H9 (cell line): Measurements from ENCODE around the gene PHTF1. TPM values are rescaled to one million over a fixed set of nuclear protein-coding genes. Genes with fewer than 3 reads are reported as not detected.

Experiments used
- DNase-seq: peaks from one replicate; pipeline ENCODE4 v3.0.0-alpha.2; 2017
- H2AFZ ChIP-seq: one replicate; pipeline ENCODE4 v1.6.1; 2013; ENCODE audit warnings: mild to moderate bottlenecking, low read length, control low read depth, moderate library complexity
- H2AK5ac ChIP-seq: 2 replicates; pipeline ENCODE4 v1.6.1; 2013; ENCODE audit warnings: low read length, control low read depth, mixed read lengths; ENCODE audit not compliant: insufficient read length
- H2BK120ac ChIP-seq: one replicate; pipeline ENCODE4 v1.6.1; 2013; ENCODE audit warnings: low read depth, mild to moderate bottlenecking, low read length, control low read depth, inconsistent platforms; ENCODE audit not compliant: poor library complexity, severe bottlenecking
- H2BK12ac ChIP-seq: 2 replicates; pipeline ENCODE4 v1.6.1; 2013; ENCODE audit warnings: low read length, control low read depth, mixed read lengths, low read depth; ENCODE audit not compliant: insufficient read length
- H2BK15ac ChIP-seq: 2 replicates; pipeline ENCODE4 v1.6.1; 2013; ENCODE audit warnings: low read depth, low read length, control low read depth
- H2BK20ac ChIP-seq: one replicate; pipeline ENCODE4 v1.6.1; 2013; ENCODE audit warnings: low read depth, mild to moderate bottlenecking, low read length, control low read depth, inconsistent platforms; ENCODE audit not compliant: poor library complexity, severe bottlenecking
- H2BK5ac ChIP-seq: 2 replicates; pipeline ENCODE4 v1.6.1; 2013; ENCODE audit warnings: low read length, control low read depth, mixed read lengths; ENCODE audit not compliant: insufficient read length
- H3K14ac ChIP-seq: 2 replicates; pipeline ENCODE4 v1.6.1; 2013; ENCODE audit warnings: low read length, control low read depth; ENCODE audit not compliant: insufficient read depth
- H3K18ac ChIP-seq: 2 replicates; pipeline ENCODE4 v1.6.1; 2013; ENCODE audit warnings: low read depth, mild to moderate bottlenecking, mixed read lengths, low read length, control low read depth; ENCODE audit not compliant: insufficient read length
- H3K23ac ChIP-seq: 2 replicates; pipeline ENCODE4 v1.6.1; 2013; ENCODE audit warnings: low read length, control low read depth, mixed read lengths, low read depth; ENCODE audit not compliant: insufficient read length
- H3K23me2 ChIP-seq: 2 replicates; pipeline ENCODE4 v1.6.1; 2013; ENCODE audit warnings: low read depth, mild to moderate bottlenecking, mixed read lengths, low read length, control low read depth; ENCODE audit not compliant: insufficient read length, poor library complexity, severe bottlenecking
- H3K27ac ChIP-seq: 2 replicates; pipeline ENCODE4 v1.5.1; 2013; ENCODE audit warnings: low read length, control low read depth, mixed read lengths, low read depth; ENCODE audit not compliant: insufficient read length
- H3K27me3 ChIP-seq: 2 replicates; pipeline ENCODE4 v1.6.1; 2013; ENCODE audit warnings: low read length, control low read depth, inconsistent platforms; ENCODE audit not compliant: insufficient read depth
- H3K4ac ChIP-seq: 2 replicates; pipeline ENCODE4 v1.6.1; 2013; ENCODE audit warnings: low read depth, mild to moderate bottlenecking, control low read depth, inconsistent platforms, low read length, moderate library complexity
- H3K4me1 ChIP-seq: 2 replicates; pipeline ENCODE4 v1.6.1; 2013; ENCODE audit warnings: low read length, control low read depth, inconsistent platforms; ENCODE audit not compliant: insufficient read depth
- H3K4me2 ChIP-seq: 2 replicates; pipeline ENCODE4 v1.6.1; 2013; ENCODE audit warnings: low read length, control low read depth, mixed read lengths; ENCODE audit not compliant: insufficient read length, insufficient read depth
- H3K56ac ChIP-seq: 2 replicates; pipeline ENCODE4 v1.6.1; 2013; ENCODE audit warnings: low read depth, mild to moderate bottlenecking, mixed read lengths, low read length, control low read depth; ENCODE audit not compliant: insufficient read length
- H3K79me1 ChIP-seq: 2 replicates; pipeline ENCODE4 v1.6.1; 2013; ENCODE audit warnings: low read depth, mild to moderate bottlenecking, moderate library complexity, low read length, control low read depth, inconsistent platforms; ENCODE audit not compliant: insufficient read depth, poor library complexity, severe bottlenecking
- H3K79me2 ChIP-seq: 2 replicates; pipeline ENCODE4 v1.6.1; 2013; ENCODE audit warnings: low read length, control low read depth, inconsistent platforms; ENCODE audit not compliant: insufficient read depth
- H3K9ac ChIP-seq: 2 replicates; pipeline ENCODE4 v1.6.1; 2013; ENCODE audit warnings: low read length, control low read depth, mixed read lengths; ENCODE audit not compliant: insufficient read length; ENCODE audit errors: extremely low read depth
- H3K9me3 ChIP-seq: one replicate; pipeline ENCODE4 v1.6.1; 2013; ENCODE audit warnings: low read depth, low read length, inconsistent platforms; ENCODE audit not compliant: control insufficient read depth
- H3T11ph ChIP-seq: one replicate; pipeline ENCODE4 v1.6.1; 2013; ENCODE audit warnings: mild to moderate bottlenecking, low read length, control low read depth, inconsistent platforms
- H4K20me1 ChIP-seq: one replicate; pipeline ENCODE4 v1.6.1; 2013; ENCODE audit not compliant: control insufficient read depth, insufficient read length, insufficient read depth
- H4K5ac ChIP-seq: 2 replicates; pipeline ENCODE4 v1.6.1; 2013; ENCODE audit warnings: low read depth, mild to moderate bottlenecking, mixed read lengths, low read length, control low read depth; ENCODE audit not compliant: insufficient read length
- H4K8ac ChIP-seq: replicated peaks from 2 replicates; pipeline ENCODE4 v1.6.1; 2013; ENCODE audit warnings: low read length, control low read depth, mixed read lengths, low read depth; ENCODE audit not compliant: insufficient read length
- H4K91ac ChIP-seq: 2 replicates; pipeline ENCODE4 v1.6.1; 2013; ENCODE audit warnings: low read depth, mild to moderate bottlenecking, moderate library complexity, mixed read lengths, low read length, control low read depth; ENCODE audit not compliant: insufficient read length
- H3K27ac Mint-ChIP-seq, 3 experiments: 2 replicates in 2 of 3; 3 replicates in 1 of 3; pipeline ENCODE4 v1.8.0; 2020 to 2021; ENCODE audit warnings: mixed read lengths in 3 of 3, mild to moderate bottlenecking in 1 of 3, moderate library complexity in 1 of 3
- H3K27me3 Mint-ChIP-seq: 2 replicates; pipeline ENCODE4 v1.8.0; 2021; ENCODE audit warnings: low read depth, mild to moderate bottlenecking, moderate library complexity, mixed read lengths
- H3K36me3 Mint-ChIP-seq, 3 experiments: 2 replicates in 2 of 3; 3 replicates in 1 of 3; pipeline ENCODE4 v1.8.0; 2020 to 2021; ENCODE audit warnings: low read depth in 3 of 3, mixed read lengths in 3 of 3; ENCODE audit not compliant: insufficient read depth in 1 of 3
- H3K4me1 Mint-ChIP-seq, 2 experiments: 2 replicates each; pipeline ENCODE4 v1.8.0; 2020; ENCODE audit warnings: mixed read lengths in 2 of 2
- H3K4me3 Mint-ChIP-seq, 2 experiments: 2 replicates in 1 of 2; 3 replicates in 1 of 2; pipeline ENCODE4 v1.8.0; 2020 to 2021; ENCODE audit warnings: mild to moderate bottlenecking in 2 of 2, mixed read lengths in 2 of 2, moderate library complexity in 1 of 2
- H3K9me3 Mint-ChIP-seq, 2 experiments: 2 replicates in 1 of 2; 3 replicates in 1 of 2; pipeline ENCODE4 v1.8.0; 2020; ENCODE audit warnings: mild to moderate bottlenecking in 2 of 2, mixed read lengths in 2 of 2, moderate library complexity in 1 of 2
- CTCF ChIP-seq: fragments of 200-600 bp; sonication (generic); conservative IDR thresholded peaks from 3 replicates; pipeline ENCODE4 v1.8.0; 2021; ENCODE audit warnings: antibody characterized with exemption, mild to moderate bottlenecking
- WGBS: extraction: QIAGEN DNeasy Blood & Tissue Kit; methylation state at CpG from one replicate; pipeline ENCODE4 v1.1.7; 2013; ENCODE audit warnings: missing lambda C conversion rate, low lambda C conversion rate, mixed read lengths; ENCODE audit not compliant: insufficient read length; ENCODE audit errors: extremely low coverage; 5-methylcytosine and 5-hydroxymethylcytosine counted together
- total RNA-seq: library from RNA; stranded (reverse); gene quantifications from 2 replicates; pipeline ENCODE4 v1.2.1, GENCODE V29; 2021

PHTF1 gene
- total RNA-seq, 1 experiment from 2014 or later = 28.4 TPM

GRCh38 chr1:113683384-113684152 is 75.7 kb downstream of the PHTF1 start:
- Histone ChIP-seq H3K9ac (no peak overlapping the region), H3K56ac (no peak overlapping the region), H3K27ac (no peak overlapping the region), H4K20me1 (no peaks in the 10 kb centered on the region), H3K4me2 (no peak overlapping the region), H3K14ac (no peak overlapping the region), H3K79me2 (no peaks in the 10 kb centered on the region), H3K79me1 (no peaks in the 10 kb centered on the region), H3T11ph (no peak overlapping the region), H3K23me2 (no peaks in the 10 kb centered on the region), H4K5ac (no peak overlapping the region), H3K18ac (no peak overlapping the region), H2AK5ac (no peak overlapping the region), H3K4ac (no peak overlapping the region), H3K9me3 (no peaks in the 10 kb centered on the region), H3K23ac (no peak overlapping the region), H2BK120ac (no peak overlapping the region), H2BK20ac (no peak overlapping the region), H4K8ac (no peak overlapping the region), H3K4me1 (no peaks in the 10 kb centered on the region), H3K27me3 (no peaks in the 10 kb centered on the region), H2AFZ (no peak overlapping the region), H2BK12ac (no peak overlapping the region), H4K91ac (no peak overlapping the region), H2BK5ac (no peak overlapping the region), H2BK15ac (no peak overlapping the region)
- Mint-ChIP-seq H3K4me3 (no peak overlapping the region), H3K9me3 (no peaks in the 10 kb centered on the region), H3K27me3 (no peaks in the 10 kb centered on the region), H3K27ac (peak overlapping the region in 1 of 3 experiments; percentile 25; a peak in 1 of 7 replicates), H3K4me1 (peaks cover 13 to 14% of the 10 kb centered on the region in 2 experiments), H3K36me3 (peaks cover 0 to 9% (median 0%) of the 10 kb centered on the region in 3 experiments; a peak in 4 of 7 replicates)
- no peak for TF ChIP-seq CTCF
- no peak for DNase-seq
- WGBS = no CpG with 5 or more reads among the region's 8 CpGs
